Colonic mucosa (tissue), 4 donors: ENCODE results near the gene DLX3. TPM values are rescaled to one million over a fixed set of nuclear protein-coding genes. Genes with fewer than 3 reads are reported as not detected.

Experiments used
- DNase-seq: peaks from one replicate; pipeline ENCODE4 v3.0.0-alpha.2; 2020
- H3K27ac ChIP-seq: fragments of 200-600 bp; one replicate; pipeline ENCODE4 v1.8.0; 2021
- H3K27me3 ChIP-seq: fragments of 200-600 bp; one replicate; pipeline ENCODE4 v1.8.0; 2021
- H3K36me3 ChIP-seq: fragments of 200-600 bp; one replicate; pipeline ENCODE4 v1.8.0; 2021
- H3K4me1 ChIP-seq: fragments of 200-600 bp; one replicate; pipeline ENCODE4 v1.8.0; 2021; ENCODE audit warnings: mild to moderate bottlenecking
- H3K4me3 ChIP-seq: fragments of 200-600 bp; one replicate; pipeline ENCODE4 v1.8.0; 2021
- H3K9ac ChIP-seq, 2 donors: one replicate each; pipeline ENCODE4 v1.7.0; 2013; ENCODE audit warnings: control low read depth in 2 of 2, low read depth in 2 of 2, low read length in 2 of 2
- H3K9me3 ChIP-seq: fragments of 200-600 bp; one replicate; pipeline ENCODE4 v1.8.0; 2021
- intact Hi-C: fragments of 100-400 bp; cut with DNase I; formaldehyde crosslinking; loops from one replicate; pipeline ENCODE4 v1.14.1; 2022
- total RNA-seq, 2 donors: library from RNA; stranded (reverse); fragmentation: NEBNext Ultra II Directional in 1 of 2; extraction: Animal tissue kit (Norgen Biotek cat#: 25700) in 1 of 2; gene quantifications; one replicate each; pipeline ENCODE4 v1.2.1, GENCODE V29; 2021
- TF ChIP-seq, protein P1 (sequence below): fragments of 200-600 bp; IDR thresholded peaks from one replicate; pipeline ENCODE4 v1.8.0; 2022; ENCODE audit warnings: antibody characterized with exemption, mild to moderate bottlenecking
- donor health status: healthy.
- donor health status: DM: no; HTN: no; CAD: no.
- donor health status: DM: no; HTN: no; CAD: no.

The DLX3 gene
- total RNA-seq, 2 donors from 2014 or later = 0.21 TPM; not detected in 1

DNA sequence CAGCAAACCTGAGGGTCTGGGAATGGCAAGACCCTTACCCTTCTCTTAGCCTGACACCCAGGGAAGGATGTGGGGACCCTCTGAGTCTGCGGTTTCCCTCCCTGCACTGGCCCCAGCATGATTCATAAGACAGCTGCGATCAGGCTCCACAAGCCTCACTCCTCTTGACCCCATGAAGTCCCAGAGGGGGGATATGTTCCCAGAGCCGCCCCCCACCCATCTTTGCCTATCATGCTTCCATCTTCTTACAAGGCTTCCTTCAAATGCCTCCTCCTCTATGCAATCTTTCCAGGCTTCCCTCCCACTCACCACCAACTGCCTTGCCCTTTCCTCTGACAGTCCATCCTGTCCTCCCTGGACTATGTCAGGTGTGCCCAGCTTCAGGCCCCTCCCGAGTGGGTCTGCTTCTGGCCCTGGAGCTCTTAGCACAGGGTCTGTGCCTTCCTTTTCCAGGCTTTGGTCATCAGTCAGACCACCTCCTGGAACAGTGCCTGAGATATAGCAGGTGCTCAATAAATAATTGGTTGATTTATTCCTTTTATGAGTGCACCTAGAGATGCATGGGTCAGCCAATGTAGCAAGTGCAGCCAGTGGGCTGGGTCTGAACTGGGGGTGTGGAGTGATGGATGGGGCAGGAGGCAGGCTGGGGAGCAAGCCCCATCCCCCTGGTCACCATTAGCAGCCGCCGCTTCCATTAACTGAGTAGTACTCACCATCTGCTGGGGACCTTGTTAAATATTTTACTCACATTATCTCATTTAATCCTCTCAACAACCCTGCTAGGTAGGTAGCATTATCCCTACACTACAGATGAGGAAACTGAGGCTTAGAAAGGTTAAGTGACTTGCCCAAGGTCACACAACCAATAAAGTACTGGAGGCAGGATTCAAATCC is 8.4 kb downstream of the DLX3 start:
- no peak for DNase-seq
- H3K27me3 ChIP-seq = peaks cover 12% of the 10 kb centered on the region
- no peaks in the 10 kb centered on the region for H3K4me1 ChIP-seq
- intact Hi-C loops = no loop called here
- H3K9ac ChIP-seq = no peak overlapping the region
- H3K9me3 ChIP-seq = no peaks in the 10 kb centered on the region
- TF ChIP-seq, protein P1, sequence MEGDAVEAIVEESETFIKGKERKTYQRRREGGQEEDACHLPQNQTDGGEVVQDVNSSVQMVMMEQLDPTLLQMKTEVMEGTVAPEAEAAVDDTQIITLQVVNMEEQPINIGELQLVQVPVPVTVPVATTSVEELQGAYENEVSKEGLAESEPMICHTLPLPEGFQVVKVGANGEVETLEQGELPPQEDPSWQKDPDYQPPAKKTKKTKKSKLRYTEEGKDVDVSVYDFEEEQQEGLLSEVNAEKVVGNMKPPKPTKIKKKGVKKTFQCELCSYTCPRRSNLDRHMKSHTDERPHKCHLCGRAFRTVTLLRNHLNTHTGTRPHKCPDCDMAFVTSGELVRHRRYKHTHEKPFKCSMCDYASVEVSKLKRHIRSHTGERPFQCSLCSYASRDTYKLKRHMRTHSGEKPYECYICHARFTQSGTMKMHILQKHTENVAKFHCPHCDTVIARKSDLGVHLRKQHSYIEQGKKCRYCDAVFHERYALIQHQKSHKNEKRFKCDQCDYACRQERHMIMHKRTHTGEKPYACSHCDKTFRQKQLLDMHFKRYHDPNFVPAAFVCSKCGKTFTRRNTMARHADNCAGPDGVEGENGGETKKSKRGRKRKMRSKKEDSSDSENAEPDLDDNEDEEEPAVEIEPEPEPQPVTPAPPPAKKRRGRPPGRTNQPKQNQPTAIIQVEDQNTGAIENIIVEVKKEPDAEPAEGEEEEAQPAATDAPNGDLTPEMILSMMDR = no peak
- H3K4me3 ChIP-seq = no peak overlapping the region
- no peaks in the 10 kb centered on the region for H3K36me3 ChIP-seq
- H3K27ac ChIP-seq = no peak overlapping the region

DNA sequence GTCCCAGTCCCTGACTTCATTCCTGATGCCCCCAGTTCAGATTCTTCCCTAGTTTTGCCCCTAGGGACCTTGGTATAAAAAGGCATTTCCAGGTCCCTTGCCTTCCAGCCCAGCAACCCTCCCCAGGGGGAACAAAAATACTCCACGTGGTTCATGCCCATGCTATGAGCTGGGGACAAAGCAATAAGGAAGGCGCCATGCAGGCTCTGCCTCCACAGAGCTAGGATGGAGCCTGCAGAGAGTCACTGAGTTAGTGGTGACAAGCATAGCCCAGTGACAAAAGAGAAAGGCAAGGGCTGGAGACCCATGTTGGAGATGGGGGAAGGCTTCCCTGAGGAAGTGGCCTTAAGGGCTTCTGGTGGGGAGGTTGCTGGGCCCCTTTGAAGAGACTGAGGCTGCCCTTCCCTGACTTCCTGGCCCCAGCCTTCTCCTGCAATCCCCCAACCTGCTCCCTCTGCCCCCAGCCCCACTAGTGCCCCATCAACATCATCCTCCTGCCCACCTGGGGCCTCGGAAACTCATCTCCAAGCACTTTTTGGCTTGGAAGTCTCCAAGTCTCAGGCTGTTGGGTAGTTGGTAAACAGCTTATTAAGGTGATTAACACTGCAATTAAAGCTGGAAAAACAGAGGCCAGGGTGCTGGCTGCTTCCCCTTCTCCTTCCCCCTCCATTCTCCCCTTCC is 9.6 kb downstream of the DLX3 start:
- TF ChIP-seq, protein P1 = no peak
- Histone ChIP-seq H3K9me3 (no peaks in the 10 kb centered on the region), H3K36me3 (no peaks in the 10 kb centered on the region), H3K4me1 (no peaks in the 10 kb centered on the region), H3K4me3 (no peak overlapping the region), H3K27me3 (peaks cover 6% of the 10 kb centered on the region), H3K27ac (no peak overlapping the region), H3K9ac (no peak overlapping the region)
- DNase-seq = no peak
- intact Hi-C loops = no loop called here

DNA sequence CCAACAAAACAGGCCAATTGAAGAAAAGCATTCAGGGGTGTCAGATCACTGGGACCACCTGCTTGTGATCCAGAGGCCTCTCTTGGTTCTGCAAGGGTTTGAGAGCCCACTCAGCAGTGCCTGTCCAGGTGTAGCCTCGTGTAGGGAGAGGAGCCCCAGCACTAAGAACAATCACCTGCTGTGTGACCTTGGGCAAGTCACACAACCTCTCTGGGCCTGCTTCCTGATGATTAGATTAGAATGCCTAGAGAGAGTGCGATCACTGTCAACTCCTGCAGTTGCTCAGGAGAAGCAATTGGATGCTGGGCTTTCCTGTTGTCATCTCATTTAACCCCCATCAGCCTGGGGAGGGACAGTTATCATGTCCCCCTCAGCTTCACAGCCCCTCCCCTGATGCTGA is 10.2 kb downstream of the DLX3 start:
- no peak overlapping the region for H3K4me3 ChIP-seq
- H3K27me3 ChIP-seq = peaks cover under 1% of the 10 kb centered on the region
- no peaks in the 10 kb centered on the region for H3K4me1 ChIP-seq
- H3K9me3 ChIP-seq = no peaks in the 10 kb centered on the region
- no peak overlapping the region for H3K9ac ChIP-seq
- no peaks in the 10 kb centered on the region for H3K36me3 ChIP-seq
- TF ChIP-seq, protein P1 = no peak
- intact Hi-C loops = no loop called here
- no peak for DNase-seq
- no peak overlapping the region for H3K27ac ChIP-seq

DNA sequence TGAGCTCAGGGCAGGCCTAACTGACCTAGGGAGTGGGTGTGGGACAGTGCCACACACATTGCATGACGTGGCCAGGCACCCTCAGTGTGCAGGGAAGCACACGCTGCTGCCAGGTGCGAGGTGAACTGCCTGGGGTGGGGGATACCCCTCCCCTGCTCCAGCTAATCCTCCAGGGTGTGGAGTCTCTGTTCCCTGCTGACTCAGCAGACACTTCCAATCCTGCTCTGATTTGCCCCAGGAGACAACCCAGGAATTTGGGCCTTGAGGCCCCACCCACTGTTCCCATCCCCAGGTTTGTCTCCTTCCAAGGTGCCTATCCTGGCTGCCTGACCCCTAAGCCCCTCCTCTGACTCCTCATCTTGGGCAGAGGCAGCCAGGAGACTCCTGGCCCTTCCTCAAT is 10.7 kb downstream of the DLX3 start:
- intact Hi-C loops = no loop called here
- Histone ChIP-seq H3K36me3 (no peaks in the 10 kb centered on the region), H3K27ac (no peak overlapping the region), H3K27me3 (no peaks in the 10 kb centered on the region), H3K4me3 (no peak overlapping the region), H3K9ac (no peak overlapping the region), H3K4me1 (no peaks in the 10 kb centered on the region), H3K9me3 (no peaks in the 10 kb centered on the region)
- TF ChIP-seq, protein P1 = no peak
- no peak for DNase-seq

DNA sequence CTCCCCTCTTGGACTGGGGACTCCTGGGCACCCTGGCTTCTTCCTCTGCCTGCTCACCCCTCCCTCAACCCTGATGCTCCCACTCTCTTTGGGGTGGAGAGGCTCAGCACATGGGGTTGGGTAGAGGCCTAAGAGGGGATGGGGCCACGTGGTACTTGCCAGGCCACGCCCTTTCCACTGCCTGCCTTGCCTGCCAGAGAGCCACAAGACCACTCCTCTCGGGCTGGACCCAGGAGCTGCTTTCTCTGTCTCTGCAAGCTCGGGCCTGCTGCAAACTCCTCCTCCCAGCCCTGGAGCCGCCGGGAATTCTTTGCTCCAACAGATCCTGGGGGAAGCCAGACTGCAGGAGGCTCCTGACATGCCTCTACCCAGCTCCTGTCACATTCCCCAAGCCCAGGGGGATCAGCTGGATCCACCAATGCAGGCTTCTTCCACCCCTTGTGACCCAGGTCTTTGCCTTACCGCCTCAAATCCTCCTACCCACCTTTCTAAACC is 14.3 kb downstream of the DLX3 start:
- H3K9ac ChIP-seq = no peak overlapping the region
- H3K9me3 ChIP-seq = no peaks in the 10 kb centered on the region
- H3K36me3 ChIP-seq = no peaks in the 10 kb centered on the region
- H3K27ac ChIP-seq = no peak overlapping the region
- DNase-seq = no peak
- TF ChIP-seq, protein P1 = no peak
- no peaks in the 10 kb centered on the region for H3K4me1 ChIP-seq
- intact Hi-C loops = no loop called here
- no peaks in the 10 kb centered on the region for H3K27me3 ChIP-seq
- H3K4me3 ChIP-seq = no peak overlapping the region
